HG03460 (cell line): Measurements from ENCODE around the gene SRSF5.
"Not testable (repeated sequence)": the region's sequence is repeated elsewhere in the genome, so short reads cannot be mapped to it uniquely, and the experiment has no call there.

Source experiments
- ATAC-seq: cut with Tn5 transposase; IDR thresholded peaks from one replicate; pipeline ENCODE4 v1.9.1; 2021; ENCODE audit not compliant: unreplicated experiment

The SRSF5 gene

GRCh38 chr14:69807192-69807591 lies 40.2 kb downstream of the SRSF5 start:
- no peak for ATAC-seq

- no peak for ATAC-seq
Measured at GRCh38 chr14:69808919-69809808, 42.2 kb downstream of the SRSF5 start.

- no peak for ATAC-seq
Measured at GRCh38 chr14:69811227-69811867, 44.4 kb downstream of the SRSF5 start.

- no peak for ATAC-seq
Measured at GRCh38 chr14:69811868-69812252, 44.9 kb downstream of the SRSF5 start.

- ATAC-seq = no peak
Measured at GRCh38 chr14:69812711-69813110, 45.8 kb downstream of the SRSF5 start.

- ATAC-seq = not testable (repeated sequence)
Measured at GRCh38 chr14:69813346-69813745, 46.4 kb downstream of the SRSF5 start.

GRCh38 chr14:69814397-69814796 lies 47.5 kb downstream of the SRSF5 start:
- no peak for ATAC-seq

GRCh38 chr14:69815556-69815955 lies 48.6 kb downstream of the SRSF5 start:
- ATAC-seq = no peak

GRCh38 chr14:69816216-69816615 lies 49.3 kb downstream of the SRSF5 start:
- ATAC-seq = no peak

GRCh38 chr14:69818758-69819191 lies 51.8 kb downstream of the SRSF5 start:
- no peak for ATAC-seq

- no peak for ATAC-seq
Measured at GRCh38 chr14:69819607-69820006, 52.7 kb downstream of the SRSF5 start.

GRCh38 chr14:69820991-69821390 lies 54.0 kb downstream of the SRSF5 start:
- ATAC-seq = no peak
